Right atrium auricular region (tissue), 2 donors: ENCODE data around the gene BTLA. TPM values are rescaled to one million over a fixed set of nuclear protein-coding genes. Genes with fewer than 3 reads are reported as not detected.

Experiments
- DNase-seq: peaks from one replicate; pipeline ENCODE4 v3.0.0-alpha.2; 2019; ENCODE audit warnings: low spot score
- H3K27ac ChIP-seq, 2 donors: fragments of 200-600 bp; sonication (generic); 1 replicate in 1 of 2; 2 replicates in 1 of 2; pipeline ENCODE4 v1.5.1; 2016 to 2019
- H3K27me3 ChIP-seq, 2 donors: fragments of 200-600 bp; sonication (generic); one replicate each; pipeline versions ENCODE4 v1.5.1 to v1.6.0; 2017 to 2019
- H3K36me3 ChIP-seq: fragments of 200-600 bp; sonication (generic); one replicate; pipeline ENCODE4 v1.5.1; 2016
- H3K4me1 ChIP-seq, 2 donors: fragments of 200-600 bp; sonication (generic); one replicate each; pipeline versions ENCODE4 v1.5.1 to v1.6.0; 2017 to 2019
- H3K4me3 ChIP-seq, 2 donors: fragments of 200-600 bp; sonication (generic); 1 replicate in 1 of 2; 2 replicates in 1 of 2; pipeline ENCODE4 v1.5.1; 2017 to 2019; ENCODE audit warnings: mild to moderate bottlenecking in 1 of 2, moderate library complexity in 1 of 2
- H3K9me3 ChIP-seq, 2 donors: fragments of 200-600 bp; sonication (generic); one replicate each; pipeline ENCODE4 v1.5.1; 2019
- CTCF ChIP-seq, 2 donors: fragments of 200-600 bp; sonication (generic); IDR thresholded peaks; one replicate each; pipeline ENCODE4 v1.5.1; 2019; ENCODE audit warnings: antibody characterized with exemption in 2 of 2
- total RNA-seq, 2 donors: library from RNA; depleted of rRNA; stranded (reverse); fragments of >200 nt; gene quantifications; one replicate each; pipeline ENCODE4 v1.1.0, GENCODE V29; 2016

Gene BTLA
- total RNA-seq, 2 donors from 2014 or later = not detected

GRCh38 chr3:112417696-112418318, 81.5 kb downstream of the BTLA start:
- no peaks in the 10 kb centered on the region for H3K9me3 ChIP-seq
- no peaks in the 10 kb centered on the region for H3K36me3 ChIP-seq
- no peak overlapping the region for H3K27ac ChIP-seq
- H3K4me3 ChIP-seq = no peak overlapping the region
- no peak for TF ChIP-seq CTCF (IDR thresholded peaks at IDR 0.05)
- no peak for DNase-seq
- H3K27me3 ChIP-seq = no peaks in the 10 kb centered on the region
- no peaks in the 10 kb centered on the region for H3K4me1 ChIP-seq

GRCh38 chr3:112416391-112417212, 82.7 kb downstream of the BTLA start:
- H3K27ac ChIP-seq = no peak overlapping the region
- no peak for TF ChIP-seq CTCF (IDR thresholded peaks at IDR 0.05)

GRCh38 chr3:112415390-112415789, 83.9 kb downstream of the BTLA start:
- H3K4me1 ChIP-seq = no peaks in the 10 kb centered on the region
- no peaks in the 10 kb centered on the region for H3K27me3 ChIP-seq
- no peaks in the 10 kb centered on the region for H3K9me3 ChIP-seq
- no peak for TF ChIP-seq CTCF (IDR thresholded peaks at IDR 0.05)
- no peak for DNase-seq
- H3K27ac ChIP-seq = no peak overlapping the region
- H3K4me3 ChIP-seq = no peak overlapping the region
- no peaks in the 10 kb centered on the region for H3K36me3 ChIP-seq

More at GRCh38 chr3:112416391-112417212, 82.7 kb downstream of the BTLA start:
- H3K4me3 ChIP-seq = no peak overlapping the region
- H3K36me3 ChIP-seq = no peaks in the 10 kb centered on the region
- H3K4me1 ChIP-seq = no peaks in the 10 kb centered on the region
- no peaks in the 10 kb centered on the region for H3K27me3 ChIP-seq
- no peak for DNase-seq
- H3K9me3 ChIP-seq = no peaks in the 10 kb centered on the region

Other genes starting within 250 kb of the BTLA start
- gene SLC9C1, start 205.3 kb downstream of the BTLA start, total RNA-seq = 1 to 10 TPM in 1 of 2 donors, under 1 TPM in 1; 0.35 to 1.3 TPM
- gene CD200, start 166.3 kb downstream of the BTLA start, total RNA-seq = 10 to 100 TPM in 1 of 2 donors, 1 to 10 TPM in 1; 5.7 to 12.1 TPM
- 10 to 100 TPM; 28.7 to 57.5 TPM for gene ATG3, start 62.5 kb upstream of the BTLA start, total RNA-seq
- 10 to 100 TPM; 16.4 to 16.5 TPM for gene SLC35A5, start 62.6 kb upstream of the BTLA start, total RNA-seq
- 100 to 1,000 TPM in 1 of 2 donors, 10 to 100 TPM in 1; 94.4 to 206 TPM for gene CCDC80, start 141.7 kb upstream of the BTLA start, total RNA-seq